Stimulated activated CD4-positive, alpha-beta T cell treated with anti-CD3 and anti-CD28 coated beads, TNF-alpha, amount 100 ng/mL, for 48 hours (primary cell): Measurements from ENCODE around the gene ZBTB14.
A peak's percentile ranks its signal among the peaks of the same experiment; 100 is the strongest.

Experiments
- DNase-seq, 3 donors: peaks; one replicate each; pipeline ENCODE4 v3.0.0-alpha.2; 2020; ENCODE audit warnings: low read depth in 3 of 3

Gene ZBTB14, protein sequence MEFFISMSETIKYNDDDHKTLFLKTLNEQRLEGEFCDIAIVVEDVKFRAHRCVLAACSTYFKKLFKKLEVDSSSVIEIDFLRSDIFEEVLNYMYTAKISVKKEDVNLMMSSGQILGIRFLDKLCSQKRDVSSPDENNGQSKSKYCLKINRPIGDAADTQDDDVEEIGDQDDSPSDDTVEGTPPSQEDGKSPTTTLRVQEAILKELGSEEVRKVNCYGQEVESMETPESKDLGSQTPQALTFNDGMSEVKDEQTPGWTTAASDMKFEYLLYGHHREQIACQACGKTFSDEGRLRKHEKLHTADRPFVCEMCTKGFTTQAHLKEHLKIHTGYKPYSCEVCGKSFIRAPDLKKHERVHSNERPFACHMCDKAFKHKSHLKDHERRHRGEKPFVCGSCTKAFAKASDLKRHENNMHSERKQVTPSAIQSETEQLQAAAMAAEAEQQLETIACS

DNA sequence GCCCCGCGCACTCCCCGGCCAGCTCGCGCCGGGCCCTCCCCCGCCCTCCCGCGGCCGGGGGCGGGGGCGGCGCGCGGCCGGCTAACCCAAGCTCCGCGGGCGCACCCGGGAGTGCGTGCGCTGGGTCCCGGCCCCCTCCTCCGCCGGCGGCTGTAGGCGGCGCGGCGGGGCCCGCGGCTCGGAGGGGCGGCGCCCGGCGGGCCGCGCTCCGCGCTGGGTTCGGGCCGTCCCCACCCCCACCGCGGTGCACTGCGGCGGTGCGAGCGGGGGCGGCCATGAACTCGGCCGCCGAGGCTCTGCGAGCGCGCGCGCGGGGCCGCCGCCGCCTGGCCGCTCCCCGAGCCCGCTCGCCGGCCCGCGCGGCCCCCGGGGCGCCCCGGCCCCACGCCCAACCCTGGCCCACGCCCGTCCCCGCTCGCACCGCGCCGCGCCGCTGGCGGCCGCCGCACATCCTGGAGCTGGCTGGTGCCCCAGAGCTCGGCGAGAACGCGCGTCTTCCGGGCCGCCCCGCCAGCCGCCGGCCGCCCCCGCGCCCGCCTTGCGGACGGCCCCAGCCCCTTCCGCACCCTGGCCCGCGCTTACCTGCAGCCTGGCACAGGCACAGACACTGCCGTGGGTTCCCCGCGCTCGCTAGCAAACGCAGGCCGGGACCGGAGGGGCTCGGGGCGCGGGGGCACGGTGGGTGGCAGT lies at the start of gene ZBTB14:
Gene ZBTB14 (minus strand): TSS at position 496 of the 690 bp plus-strand sequence. CDS start 2,480 bp downstream, outside the sequence.
- DNase-seq: peak; percentile 26 to 52 (median 45)

DNA sequence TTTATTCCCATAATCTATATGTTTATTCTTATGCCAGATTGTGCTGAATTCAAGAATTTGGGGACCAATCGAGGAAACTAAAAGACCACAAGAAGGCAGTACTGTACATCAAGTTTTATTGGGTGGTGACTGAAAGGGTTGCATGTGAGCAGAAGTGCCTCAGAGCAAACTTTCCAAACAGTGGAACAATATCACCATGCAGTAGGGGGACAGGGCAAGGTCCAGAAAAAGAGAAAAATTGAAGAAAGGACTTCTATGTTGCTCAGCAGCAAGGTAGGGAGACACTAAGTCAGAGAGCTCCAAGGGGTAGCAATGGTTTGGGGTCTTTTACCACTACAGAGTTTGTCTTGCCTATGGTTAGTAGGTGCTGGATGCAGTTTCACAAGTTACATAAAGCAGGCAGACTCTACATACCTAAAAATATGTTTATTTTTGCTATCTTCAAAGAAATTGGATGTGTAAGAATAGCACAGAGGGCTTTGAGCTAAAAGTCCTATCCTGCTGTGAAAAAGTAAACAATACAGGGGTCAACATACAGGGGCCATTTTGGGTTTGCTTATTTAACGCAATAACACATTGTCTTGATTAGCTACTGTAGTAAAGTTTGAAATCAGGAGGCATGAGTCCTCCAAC lies 43.8 kb upstream of the ZBTB14 start:
- DNase-seq: no peak

DNA sequence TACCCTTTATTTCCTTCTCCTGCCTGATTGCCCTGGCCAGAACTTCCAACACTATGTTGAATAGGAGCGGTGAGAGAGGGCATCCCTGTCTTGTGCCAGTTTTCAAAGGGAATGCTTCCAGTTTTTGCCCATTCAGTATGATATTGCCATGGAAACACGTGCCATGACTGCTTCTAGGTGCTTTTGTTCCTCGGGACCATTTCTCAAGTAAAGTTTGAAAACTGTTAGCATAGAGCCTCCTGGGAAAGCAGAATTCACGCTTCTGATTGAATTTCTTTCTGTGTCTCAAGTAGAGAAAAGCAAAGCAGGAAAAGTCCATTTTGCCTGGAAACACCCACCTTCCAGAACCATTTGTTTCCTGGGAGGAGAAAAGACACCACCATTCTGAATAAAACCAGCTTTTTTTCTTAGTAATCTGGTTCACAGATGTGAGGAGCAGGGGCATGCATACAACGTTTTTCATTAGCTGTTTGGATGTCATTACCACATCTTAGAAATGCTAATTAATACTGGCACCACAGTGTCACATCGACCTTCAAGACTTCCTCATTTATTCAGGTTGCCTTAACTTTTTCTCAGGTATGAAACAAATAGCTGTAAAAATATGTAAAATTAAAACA lies 39.0 kb upstream of the ZBTB14 start:
- DNase-seq: no peak

DNA sequence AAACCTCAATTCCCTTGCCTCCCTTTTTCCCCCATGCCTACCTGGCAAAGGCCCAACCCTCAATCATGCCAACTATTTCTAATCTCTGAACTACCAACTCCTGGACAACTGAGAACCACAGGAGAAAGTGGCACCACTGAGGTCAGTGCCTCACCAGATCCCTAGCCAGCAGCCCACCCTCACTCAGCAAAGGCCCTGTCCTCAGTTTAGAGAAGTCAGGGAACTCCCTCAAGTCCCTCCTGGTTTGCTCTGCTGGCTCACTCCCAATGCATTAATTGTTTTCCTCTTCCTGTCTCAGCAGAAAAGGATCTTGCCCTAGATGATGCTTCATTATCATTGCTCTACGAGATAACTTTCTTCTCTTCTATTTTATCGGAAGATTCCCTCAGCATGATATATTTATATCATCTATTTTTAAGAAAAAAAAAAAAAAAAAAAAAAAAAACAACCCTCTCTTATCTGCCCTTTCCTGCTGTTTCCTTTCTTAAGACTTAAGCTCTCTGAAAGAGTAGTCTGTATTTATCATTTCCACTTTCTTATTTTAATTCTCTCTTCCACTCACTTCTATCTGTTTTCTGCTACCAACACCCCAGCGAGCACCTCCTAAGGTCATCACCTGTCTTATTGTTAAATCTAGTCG lies 22.7 kb upstream of the ZBTB14 start:
- DNase-seq: no peak

DNA sequence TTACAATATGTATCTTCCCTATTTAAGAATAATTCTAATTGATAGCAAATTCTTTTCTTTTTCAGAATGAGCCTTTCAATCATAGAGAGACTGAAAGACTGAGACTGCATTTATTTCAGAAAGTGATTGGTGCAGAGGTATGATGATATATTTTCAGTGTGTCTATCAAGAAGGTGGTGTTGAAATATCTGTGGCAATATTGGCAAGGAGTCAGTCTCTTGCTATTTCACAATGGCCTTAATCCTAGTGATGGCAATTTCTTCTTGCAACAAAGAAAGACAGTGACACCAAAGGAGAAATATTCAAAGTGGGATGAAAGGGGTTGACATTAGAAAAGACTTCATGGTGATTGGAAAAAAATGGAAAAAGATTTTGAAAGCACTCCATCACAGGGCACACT lies 21.7 kb upstream of the ZBTB14 start:
- no peak for DNase-seq

DNA sequence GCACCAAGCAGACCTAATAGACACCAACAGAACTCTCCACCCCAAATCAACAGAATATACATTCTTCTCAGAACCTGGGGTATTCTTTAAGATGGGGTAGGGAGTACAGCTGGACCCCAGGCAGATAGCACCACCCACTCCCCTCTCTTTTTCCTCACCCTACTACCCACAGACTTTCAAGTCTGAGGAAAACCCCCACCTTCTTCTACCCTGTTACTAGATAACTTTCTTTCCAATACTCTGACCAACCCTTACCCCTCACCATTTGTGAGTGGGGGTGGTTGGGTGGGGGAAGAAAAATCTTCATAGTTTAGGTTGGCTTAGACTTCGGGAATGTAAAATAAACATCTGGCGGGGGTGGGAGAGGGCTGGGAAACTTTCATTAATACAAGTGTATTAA lies 20.3 kb upstream of the ZBTB14 start:
- no peak for DNase-seq

DNA sequence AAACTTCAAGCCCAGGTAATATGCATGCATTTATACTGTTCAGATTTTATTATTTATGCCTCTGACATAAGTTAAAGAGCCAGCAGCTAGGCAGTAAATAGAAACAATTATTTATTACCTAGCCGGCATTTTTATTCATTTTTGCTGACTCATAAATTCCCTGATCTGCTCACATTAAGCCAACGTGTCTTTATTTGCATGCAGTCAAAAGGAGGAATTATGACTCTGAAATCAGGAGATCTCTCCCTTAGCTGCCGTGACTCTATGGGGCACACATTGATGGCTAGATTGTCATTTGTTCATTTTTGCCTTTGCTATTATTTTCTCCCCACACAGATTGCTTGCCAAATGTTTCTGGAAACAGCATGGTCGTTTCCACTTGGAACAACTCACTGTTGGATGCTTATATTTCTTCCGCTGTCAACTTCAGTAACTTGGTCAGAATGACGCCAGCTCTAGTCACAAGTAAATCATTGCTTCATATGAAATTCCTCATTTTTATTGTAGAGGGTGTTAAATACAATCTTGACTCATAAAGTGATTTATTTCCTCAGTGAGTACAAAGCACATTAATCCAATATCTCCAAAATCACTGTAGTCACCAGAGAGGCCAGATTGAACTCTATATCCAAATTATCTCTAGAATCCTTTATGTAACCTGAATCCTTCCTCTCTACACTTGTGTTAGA lies 15.9 kb upstream of the ZBTB14 start:
- no peak for DNase-seq

DNA sequence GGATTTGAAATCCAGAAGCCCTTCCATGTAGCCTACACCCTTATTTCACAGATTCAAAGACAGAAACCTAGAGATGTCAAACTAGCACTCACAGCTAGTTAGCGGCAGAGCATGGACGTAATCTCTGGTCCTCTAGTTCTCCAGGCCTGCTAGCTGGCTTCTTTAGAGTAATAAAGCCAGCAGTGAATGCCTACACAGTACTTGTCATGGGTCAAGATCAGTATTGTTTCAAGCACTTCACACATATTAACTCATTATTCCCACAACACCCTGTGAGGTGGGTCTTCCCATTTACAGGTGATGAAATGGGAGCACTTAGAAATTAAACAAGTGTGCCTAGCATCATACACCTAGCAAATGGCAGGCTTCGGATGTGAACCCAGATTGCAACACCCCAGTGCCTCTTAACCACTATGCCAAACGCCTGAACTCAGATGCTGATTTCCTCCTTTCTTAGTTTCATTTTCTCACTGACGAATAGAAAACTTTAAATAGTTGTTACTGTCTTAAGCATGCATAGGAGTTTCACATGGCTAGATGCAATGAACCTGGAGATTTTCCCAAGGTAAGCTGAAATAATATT lies 14.5 kb upstream of the ZBTB14 start:
- no peak for DNase-seq

DNA sequence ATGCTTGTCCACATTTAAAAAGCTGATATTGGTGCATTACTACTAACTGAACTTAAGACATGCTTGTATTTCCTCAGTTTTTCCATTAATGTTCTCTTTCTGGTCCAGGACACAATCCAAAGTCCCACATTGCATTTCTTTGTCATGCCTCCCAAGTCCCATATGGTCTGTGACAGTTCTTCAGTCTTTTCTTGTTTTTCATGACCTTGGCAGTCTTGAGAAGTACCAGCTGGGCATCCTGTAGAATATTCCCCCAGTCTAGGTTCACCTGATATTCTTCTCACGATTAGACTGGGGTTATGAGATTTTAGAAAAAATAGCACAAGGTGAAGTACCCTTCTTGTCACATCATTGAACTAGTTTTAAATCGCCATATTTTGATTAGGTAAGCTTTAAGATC lies 10.3 kb upstream of the ZBTB14 start:
- no peak for DNase-seq

DNA sequence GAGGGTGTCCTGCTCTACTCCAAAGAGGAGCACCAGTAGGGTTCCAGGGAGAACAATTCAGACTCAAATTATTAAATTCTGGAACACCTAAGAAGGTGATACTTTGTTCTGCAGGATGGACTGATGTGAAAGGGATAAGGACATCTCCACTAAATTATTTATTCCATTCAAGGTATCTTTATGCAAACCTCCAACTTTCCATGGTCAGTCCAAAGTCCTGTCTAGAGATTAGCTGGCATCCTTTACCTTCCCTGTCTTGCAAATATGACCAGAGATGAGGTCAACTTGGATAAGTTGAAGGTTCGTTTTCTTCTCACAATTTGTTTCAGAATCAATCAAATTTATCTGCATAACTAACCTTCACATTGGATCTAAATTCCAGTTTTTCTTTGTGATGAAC lies 8.7 kb upstream of the ZBTB14 start:
- DNase-seq: no peak

DNA sequence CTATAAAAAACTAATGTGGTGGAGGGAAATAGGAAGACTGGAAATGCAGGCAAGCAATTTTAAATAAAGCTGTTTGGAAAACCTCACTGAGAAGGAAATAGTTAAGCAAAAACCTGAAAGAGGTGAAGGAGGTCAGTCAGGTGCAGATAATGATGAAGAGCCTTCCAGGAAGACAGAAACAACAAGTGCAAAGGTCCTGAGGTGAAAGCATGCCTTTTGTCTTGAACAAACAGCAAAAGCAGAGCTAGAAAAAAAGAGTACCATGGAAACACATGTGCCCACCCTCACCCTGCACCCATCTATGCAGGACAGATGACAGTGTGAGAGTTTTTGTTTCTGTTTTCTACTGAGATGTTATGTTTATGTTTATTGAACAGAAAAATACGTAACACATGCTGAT lies 8.1 kb upstream of the ZBTB14 start:
- DNase-seq: no peak

DNA sequence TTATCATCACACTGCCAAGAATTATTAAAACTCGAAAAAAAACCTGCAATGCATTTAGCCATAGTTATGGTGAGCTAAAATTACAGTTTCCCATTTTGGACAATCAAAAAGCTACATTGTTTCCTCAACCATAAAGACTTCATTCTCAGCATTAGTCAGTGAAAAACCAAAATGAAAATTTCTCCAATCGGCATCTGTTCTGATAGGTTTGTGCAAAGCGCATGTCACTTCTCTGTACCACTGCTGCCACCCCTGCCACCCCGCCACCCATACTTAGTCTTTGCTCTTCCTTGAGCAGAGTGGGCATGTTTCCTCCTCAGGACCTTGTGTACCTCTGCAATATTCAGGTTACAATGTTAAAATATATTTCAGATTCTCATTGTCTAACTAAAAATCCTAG lies 7.1 kb upstream of the ZBTB14 start:
- DNase-seq: no peak

DNA sequence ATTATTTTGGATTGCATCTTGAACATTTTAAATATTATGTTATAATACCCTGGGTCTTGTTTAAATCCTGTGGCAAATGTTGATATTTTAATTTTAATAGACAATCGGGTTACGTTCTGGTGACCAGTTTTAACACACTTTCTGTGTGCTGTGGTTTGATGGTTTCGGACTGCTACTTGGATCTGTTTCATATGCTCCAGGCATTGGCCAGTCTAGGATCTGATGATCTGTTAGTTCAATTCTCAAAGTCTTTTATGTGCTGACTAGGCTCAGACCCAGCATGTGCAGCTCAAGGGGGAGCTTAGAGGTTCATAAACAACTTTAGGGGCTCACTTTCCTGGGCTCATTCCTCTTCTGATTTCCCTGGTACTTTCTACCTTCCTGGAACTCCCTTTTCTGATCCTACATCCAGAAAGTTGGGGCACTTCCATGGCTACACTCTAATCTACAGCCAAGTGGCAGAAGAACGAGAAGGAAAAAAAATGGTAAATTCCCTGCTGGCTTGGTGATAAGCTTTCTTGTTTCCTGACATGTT lies 5.0 kb upstream of the ZBTB14 start:
- DNase-seq: no peak

DNA sequence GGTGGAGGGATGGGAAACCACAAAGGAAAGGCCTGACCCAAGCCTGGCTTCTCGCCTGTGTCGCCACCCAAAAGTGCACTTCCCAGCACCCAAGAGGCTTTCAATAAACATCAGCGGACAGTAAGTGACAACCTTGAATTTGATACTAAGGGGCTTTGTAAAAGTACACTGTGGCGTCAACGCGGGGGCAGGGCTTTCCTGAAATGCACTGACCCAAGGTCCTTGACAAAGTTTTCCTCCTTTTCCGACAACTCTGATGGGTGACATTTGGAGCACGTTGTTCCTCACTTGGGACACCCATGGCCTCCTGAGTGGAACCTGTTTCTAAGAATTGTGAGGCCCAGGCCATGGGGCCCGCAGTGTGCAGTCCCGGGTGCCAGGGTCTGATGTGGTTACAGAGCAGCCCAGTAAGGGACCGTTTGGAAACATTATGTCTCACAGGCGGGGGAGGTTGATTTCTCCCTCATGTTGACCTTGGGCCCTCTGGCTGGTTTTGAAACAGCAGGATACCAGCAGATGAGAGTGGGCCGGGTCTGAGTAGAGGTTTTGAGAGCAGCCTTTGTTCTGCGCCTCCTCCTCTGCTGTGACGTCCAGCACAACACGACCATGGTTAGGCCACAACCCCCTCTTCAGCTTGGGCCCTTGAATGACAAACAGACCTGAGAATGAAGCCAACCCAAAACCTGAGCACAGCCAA lies 2.8 kb upstream of the ZBTB14 start:
- no peak for DNase-seq

DNA sequence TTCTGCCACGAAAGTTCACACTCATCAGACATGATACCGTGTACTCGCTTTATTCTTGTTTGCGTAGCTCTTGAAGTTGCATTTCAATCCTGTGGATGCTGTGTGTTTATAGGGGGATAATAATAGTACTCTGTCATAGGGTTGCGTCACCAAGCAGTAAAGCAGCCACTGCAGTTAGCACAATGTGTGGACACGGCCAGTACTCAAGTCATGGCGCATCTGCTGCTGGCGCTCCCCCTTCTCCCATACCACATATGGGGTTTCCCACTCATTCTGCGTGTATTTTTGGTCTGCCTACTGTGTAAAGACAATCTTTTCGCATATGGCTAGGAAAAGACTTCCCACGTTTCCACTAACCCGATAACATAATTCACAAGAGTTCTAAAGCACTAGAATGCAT lies 2.1 kb upstream of the ZBTB14 start:
- DNase-seq: no peak

DNA sequence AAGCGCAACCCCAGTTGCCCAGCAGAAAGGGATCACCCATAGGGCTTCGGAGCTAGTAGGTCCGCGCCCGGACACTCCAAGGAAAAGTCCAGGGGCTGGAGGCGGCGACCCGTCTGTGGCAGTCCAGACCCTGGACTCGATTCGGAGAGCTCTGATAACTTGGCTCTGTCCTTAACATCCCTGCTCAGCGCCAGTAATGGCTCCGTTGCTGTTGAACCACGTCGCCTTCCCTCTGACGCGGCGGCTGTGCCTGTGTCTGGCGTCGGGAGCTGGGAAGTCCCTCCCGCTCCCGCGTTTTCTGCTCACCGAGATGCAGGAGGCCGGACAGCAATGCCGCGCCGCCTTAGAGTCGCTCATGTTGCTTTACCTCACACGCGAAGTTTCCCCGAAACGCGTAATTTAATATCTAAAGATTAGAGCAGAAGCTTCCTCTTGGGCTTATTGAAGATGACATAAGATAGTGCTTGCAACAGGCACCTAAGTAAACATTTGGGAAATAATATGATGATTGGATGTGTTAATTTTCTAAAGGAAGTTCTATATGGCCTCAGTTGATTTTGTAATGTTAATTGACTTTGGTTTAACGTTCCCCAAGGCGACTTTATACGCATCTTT lies 1.3 kb upstream of the ZBTB14 start:
- peak; percentile 47 to 63 (median 49) for DNase-seq

DNA sequence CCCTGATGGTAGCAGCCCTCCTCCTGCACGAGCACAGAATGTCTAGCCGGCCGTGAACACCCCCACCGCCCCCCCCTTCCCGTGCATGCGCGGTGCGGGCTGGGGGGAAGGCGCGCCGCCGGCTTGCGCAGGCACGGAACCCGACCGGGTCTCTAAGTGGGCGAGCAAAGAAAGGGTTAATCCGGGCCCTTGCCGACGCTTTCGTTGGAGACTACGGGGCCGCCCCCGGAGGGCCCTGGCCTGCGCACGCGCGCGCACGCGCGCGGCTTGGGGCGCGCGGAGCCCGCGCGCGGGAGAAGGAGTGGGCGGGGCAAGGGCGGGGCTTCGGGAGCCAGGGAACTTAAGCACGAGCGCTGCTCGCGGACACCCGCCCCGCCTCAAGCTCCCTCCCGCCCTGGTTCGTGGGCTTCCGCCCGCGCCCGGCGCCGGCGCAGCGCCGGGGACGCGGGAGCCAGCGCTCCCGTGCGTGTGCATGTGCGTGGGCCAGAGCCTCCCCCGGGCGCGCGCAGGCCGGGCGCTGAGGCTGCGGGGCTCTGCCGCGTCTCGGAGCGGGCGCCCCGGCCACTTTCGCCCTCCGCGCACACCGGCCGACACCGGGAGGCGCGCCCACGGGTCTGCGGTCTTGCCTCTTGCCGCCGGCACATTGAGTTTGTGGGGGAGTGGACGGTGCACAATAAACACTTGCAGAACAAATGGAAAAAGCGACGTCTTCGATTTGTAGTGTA lies 617 bp upstream of the ZBTB14 start:
- DNase-seq: peak; percentile 89 to 94 (median 90)

DNA sequence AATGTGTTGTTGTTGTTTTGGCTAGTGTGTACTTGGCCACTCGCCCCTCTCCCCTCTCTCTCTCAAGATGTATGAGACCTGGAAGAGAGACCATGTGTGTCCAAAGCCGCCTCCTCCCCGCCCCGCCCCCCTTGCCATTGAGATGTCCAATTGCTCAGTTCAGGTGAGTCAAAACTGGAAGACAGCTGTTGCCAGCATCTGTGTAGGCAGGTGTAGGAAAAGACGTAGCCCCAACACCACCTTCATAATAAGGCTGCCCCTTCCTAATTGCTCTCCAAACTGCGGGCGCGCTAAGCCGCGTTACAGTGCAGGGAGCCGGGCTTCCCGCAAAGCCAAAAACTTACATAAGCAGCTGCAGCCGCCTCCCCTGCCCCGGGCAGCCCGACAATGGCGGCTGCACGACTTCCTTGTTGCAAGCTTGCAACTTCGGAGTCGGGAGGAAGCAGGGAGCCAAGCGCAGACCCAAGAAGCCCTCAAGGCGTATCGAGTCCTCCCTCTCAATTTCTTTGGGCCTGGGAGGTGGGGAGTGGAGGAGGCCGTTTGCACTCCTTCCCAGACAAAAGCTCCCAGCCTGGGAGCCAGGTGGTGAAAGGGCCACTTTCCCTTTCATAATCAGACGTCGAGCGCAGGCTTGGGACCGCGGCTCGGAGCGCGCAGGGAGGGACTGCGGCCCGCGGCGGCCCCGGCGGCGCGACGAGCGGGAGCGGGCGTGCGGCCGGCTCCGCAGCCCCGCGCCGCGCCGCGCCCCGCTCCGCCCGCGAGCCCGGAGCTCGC lies 882 bp downstream of the ZBTB14 start:
- peak; percentile 25 to 54 (median 29) for DNase-seq
